ENCODE results near the gene PARD3.

DNA sequence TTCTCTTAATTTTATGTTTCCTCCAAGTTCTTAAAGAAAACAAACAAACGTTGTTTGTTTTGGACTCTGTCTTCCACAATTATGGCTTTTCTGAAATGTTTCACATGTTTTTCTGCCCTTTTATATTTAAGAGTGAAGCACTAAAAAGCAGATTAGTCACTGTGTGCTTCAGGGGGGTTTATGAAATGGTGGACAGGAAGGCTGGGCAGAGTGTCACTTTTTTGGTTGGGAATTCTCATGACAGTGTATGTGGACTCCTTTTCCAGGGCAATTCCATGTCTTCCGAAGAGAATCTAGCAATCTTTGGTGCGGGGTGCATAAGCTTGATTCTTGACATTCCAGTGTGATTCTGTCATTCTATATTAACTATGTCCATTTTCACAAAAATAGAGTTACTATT, 669.4 kb downstream of the PARD3 start:
- TF ChIP-seq, protein P1, sequence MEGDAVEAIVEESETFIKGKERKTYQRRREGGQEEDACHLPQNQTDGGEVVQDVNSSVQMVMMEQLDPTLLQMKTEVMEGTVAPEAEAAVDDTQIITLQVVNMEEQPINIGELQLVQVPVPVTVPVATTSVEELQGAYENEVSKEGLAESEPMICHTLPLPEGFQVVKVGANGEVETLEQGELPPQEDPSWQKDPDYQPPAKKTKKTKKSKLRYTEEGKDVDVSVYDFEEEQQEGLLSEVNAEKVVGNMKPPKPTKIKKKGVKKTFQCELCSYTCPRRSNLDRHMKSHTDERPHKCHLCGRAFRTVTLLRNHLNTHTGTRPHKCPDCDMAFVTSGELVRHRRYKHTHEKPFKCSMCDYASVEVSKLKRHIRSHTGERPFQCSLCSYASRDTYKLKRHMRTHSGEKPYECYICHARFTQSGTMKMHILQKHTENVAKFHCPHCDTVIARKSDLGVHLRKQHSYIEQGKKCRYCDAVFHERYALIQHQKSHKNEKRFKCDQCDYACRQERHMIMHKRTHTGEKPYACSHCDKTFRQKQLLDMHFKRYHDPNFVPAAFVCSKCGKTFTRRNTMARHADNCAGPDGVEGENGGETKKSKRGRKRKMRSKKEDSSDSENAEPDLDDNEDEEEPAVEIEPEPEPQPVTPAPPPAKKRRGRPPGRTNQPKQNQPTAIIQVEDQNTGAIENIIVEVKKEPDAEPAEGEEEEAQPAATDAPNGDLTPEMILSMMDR (IDR thresholded peaks at IDR 0.05) = no peak
- TF ChIP-seq POLR2A (IDR thresholded peaks at IDR 0.05) = no peak
